ENCODE measurements around the gene STING1.

STING1 gene

DNA sequence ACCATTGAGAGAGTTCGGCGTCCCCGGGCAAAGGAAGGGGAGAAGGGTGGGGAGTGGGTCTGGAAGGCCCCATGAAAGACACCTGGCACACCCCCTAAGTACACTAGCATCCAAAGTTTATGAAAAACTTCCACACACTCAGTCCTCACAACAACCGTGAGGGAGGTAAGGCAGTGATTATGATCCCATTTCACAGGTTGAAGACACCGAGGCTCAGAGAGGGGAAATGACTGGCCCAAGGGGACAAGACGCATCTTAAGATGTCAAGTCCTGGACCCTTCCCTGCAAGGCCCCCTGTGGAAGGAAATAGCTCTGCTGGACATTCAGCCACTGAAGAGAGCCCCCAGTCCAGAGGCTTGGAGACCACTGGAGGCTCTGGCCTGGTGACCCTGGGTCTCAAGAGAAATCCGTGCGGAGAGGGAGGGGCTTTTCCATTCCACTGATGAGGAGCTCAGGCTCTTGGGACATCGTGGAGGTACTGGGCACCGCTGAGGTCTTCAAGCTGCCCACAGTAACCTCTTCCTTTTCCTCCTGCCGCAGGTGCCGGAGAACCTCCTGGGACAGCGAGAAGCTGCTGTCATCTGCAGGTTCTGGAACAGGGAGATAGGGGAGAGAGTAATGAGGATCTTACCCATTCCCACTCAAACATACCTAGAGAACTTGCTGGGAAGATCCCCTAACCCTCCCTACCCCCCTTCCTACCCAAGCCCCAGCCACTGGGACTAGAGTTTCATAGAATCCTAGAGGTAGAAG, 6.5 kb downstream of the STING1 start:
- H3K4me3 ChIP-seq (ENCODE audit: low read depth, low read length): no peak overlapping the region
- DNase-seq (ENCODE audit: low read depth): no peak
- TF ChIP-seq, protein P1, sequence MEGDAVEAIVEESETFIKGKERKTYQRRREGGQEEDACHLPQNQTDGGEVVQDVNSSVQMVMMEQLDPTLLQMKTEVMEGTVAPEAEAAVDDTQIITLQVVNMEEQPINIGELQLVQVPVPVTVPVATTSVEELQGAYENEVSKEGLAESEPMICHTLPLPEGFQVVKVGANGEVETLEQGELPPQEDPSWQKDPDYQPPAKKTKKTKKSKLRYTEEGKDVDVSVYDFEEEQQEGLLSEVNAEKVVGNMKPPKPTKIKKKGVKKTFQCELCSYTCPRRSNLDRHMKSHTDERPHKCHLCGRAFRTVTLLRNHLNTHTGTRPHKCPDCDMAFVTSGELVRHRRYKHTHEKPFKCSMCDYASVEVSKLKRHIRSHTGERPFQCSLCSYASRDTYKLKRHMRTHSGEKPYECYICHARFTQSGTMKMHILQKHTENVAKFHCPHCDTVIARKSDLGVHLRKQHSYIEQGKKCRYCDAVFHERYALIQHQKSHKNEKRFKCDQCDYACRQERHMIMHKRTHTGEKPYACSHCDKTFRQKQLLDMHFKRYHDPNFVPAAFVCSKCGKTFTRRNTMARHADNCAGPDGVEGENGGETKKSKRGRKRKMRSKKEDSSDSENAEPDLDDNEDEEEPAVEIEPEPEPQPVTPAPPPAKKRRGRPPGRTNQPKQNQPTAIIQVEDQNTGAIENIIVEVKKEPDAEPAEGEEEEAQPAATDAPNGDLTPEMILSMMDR (conservative IDR thresholded peaks at IDR 0.05; ENCODE audit: low read depth, low read length): no peak

DNA sequence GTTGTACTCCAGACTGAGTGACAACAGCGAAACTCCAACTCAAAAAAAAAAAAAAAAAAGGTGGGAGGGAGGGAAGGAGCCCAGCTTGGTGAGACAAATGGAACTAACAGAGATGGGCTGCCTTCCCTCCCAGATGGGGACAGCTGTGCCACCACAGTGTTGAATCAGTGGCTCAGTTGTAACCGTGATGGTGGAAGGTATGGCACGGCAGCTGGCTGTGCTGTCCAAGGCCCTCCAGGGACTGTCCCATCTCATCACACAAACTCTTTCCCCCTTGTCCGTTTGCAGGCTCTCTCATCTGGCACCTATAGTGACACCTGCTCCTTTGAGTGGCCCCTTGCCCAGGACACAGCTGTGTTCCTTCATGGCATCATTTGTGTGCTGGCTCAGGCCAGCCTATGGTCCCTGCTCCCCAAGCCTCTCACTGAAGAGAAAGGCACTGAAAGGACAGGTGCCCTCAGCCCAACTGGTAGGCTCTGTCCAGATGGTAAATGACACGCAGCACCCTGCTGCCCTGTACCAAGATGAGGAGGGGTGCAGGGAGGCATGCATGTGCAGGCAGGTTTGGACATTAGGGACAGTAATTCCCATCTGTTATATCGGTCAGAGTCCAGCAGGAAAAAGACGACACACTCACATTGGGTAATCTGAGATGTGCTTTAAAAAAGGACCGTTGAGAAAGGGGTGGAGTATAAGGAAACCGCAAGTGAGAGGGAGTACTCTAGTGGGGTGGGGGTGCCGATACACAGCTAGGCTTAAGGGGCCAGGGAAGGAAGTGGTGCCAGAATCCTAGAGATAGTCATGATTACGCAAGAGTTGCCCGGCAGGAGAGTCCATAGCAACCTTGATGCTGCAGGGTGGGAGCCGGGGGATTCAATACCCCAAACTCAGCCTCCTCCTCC, 7.4 kb downstream of the STING1 start:
- H3K4me3 ChIP-seq (ENCODE audit: low read depth, low read length): no peak overlapping the region
- TF ChIP-seq, protein P1 (conservative IDR thresholded peaks at IDR 0.05; ENCODE audit: low read depth, low read length): no peak
- peak; percentile 83 for DNase-seq (ENCODE audit: low read depth)

DNA sequence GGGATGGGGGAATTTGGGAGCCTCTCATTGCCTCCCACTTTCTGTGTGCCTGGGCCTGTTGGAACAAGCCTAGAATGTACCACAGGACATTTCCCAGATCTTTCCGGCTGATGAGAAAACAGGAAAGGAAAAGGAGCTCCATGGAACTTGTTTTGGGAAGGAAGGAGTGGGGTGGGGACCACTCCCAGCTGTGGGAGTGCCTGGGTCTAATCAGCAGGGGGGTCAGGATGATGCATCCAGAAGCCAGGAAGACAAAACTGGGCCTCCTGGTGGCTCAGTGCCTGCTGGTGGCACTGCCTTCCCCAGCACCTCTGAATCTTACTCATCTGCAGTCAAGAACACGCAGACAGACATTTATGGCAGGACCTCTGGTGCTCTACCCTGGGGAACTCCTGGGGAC, 9.0 kb downstream of the STING1 start:
- no peak for DNase-seq (ENCODE audit: low read depth)
- TF ChIP-seq, protein P1 (conservative IDR thresholded peaks at IDR 0.05; ENCODE audit: low read depth, low read length): no peak
- H3K4me3 ChIP-seq (ENCODE audit: low read depth, low read length): no peak overlapping the region

DNA sequence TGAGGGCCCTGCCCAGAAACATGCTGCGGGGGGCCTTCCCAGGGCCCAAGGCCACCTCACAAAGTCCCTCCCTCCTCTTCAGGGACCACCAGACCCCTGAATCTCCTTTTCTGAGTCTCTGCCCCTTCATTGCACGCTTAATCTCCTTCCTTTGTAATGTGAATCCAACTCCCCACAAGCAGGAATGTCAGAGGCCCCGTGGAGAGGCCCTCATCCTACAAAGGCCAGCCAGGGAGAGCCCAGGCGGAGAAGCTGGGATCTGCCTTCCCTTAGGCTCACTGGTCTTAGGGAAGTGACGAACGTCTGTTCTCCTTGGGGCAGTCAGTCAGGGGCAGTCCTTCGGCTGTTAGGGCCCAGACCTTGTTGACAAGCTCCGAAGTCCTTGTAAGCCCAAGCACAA, 9.5 kb downstream of the STING1 start:
- TF ChIP-seq, protein P1 (conservative IDR thresholded peaks at IDR 0.05; ENCODE audit: low read depth, low read length): no peak
- no peak overlapping the region for H3K4me3 ChIP-seq (ENCODE audit: low read depth, low read length)
- peak; percentile 17 for DNase-seq (ENCODE audit: low read depth)

DNA sequence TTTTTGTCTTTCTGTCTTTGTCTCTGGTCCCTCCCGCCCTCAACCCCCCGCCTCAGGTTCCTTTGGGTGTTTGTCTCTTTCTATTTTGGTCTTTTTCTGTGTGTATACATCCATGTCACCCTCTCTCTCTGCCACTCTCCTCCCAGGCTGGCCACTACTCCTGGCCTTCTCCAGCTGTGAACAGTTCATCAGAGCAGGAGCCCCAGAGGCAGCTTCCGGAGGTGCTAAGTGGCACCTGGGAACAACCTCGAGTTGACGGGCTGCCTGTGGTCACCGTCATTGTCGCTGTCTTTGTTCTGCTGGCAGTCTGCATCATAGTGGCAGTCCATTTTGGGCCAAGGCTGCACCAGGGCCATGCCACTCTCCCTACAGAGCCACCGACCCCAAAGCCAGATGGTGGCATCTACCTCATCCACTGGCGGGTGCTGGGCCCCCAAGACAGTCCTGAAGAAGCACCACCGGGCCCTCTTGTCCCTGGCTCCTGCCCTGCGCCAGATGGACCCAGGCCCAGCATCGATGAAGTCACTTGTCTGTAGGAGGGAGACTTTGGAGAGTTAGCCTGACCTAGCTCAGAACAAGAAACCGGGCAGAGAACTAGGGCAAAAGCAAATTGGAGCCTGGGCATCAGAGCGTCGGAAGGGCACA, 10.1 kb downstream of the STING1 start:
- DNase-seq (ENCODE audit: low read depth): no peak
- TF ChIP-seq, protein P1 (conservative IDR thresholded peaks at IDR 0.05; ENCODE audit: low read depth, low read length): no peak
- no peak overlapping the region for H3K4me3 ChIP-seq (ENCODE audit: low read depth, low read length)

DNA sequence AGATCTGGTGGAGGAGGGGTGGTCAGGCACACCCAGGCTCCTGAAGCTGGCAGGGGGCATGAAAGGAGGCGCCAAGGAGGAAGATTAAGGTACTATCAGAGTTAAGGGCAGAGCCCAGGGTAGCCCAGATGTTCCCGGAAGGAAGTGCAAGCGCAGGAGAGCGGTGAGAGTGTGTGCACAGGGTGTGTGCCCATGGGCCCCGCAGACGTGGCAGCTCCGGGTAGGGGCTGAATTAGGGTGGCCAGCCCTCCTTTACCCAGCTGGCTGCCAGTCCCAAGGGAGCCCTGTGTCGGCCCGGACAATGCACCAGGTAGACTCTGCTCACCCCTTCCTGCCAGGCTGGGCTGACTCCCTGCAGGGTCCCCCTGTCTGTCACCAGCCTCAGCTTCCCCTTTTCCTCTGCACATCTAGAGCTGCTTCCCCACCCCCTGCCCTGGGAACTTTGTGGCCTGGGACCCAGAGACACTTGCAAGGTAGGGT, 11.7 kb downstream of the STING1 start, which contains the start of gene SMIM33:
TSS of gene SMIM33 (plus strand) at position 184 of the 480 bp plus-strand sequence. CDS start at position 302, 118 bp downstream.
- no peak within 1 kb of the TSS for H3K4me3 ChIP-seq (ENCODE audit: low read depth, low read length)
- no peak for DNase-seq (ENCODE audit: low read depth)
- TF ChIP-seq, protein P1 (conservative IDR thresholded peaks at IDR 0.05; ENCODE audit: low read depth, low read length): no peak

Data from choroid plexus epithelial cell (primary cell).